IMR-90 (cell line): ENCODE results near the gene DEFB131B. TPM values are rescaled to one million over a fixed set of nuclear protein-coding genes. Genes with fewer than 3 reads are reported as not detected.
"Not testable (repeated sequence)": the region's sequence is repeated elsewhere in the genome, so short reads cannot be mapped to it uniquely, and the experiment has no call there.

Source experiments
- ATAC-seq: fragments of 200-7000 bp; cut with Tn5 transposase; 2 replicates; pipeline ENCODE4 v1.9.1; 2020; ENCODE audit warnings: low read depth, mild to moderate bottlenecking, moderate library complexity
- BruUV-seq: library from RNA; stranded (reverse); fragments of 400-500 nt; replicated peaks from 2 replicates; lab custom pipeline; 2021; lab: Mats Ljungman, UMichigan
- CTCF ChIA-PET: fragments of 300-600 bp; formaldehyde crosslinking; extraction: SDS; loops from one replicate; lab custom pipeline; 2021; ENCODE audit warnings: antibody characterized with exemption; lab: Yijun Ruan, JAX
- POLR2A ChIA-PET: fragments of 300-600 bp; sonication (Branson Sonifier 250); formaldehyde crosslinking; loops from one replicate; lab custom pipeline; 2022; ENCODE audit warnings: antibody characterized with exemption; ENCODE audit not compliant: unreplicated experiment; lab: Charles Lee
- DNase-seq: peaks from one replicate; pipeline ENCODE4 v3.0.0; 2013
- H2AFZ ChIP-seq: replicated peaks from 2 replicates; pipeline ENCODE3; 2013; ENCODE audit warnings: low read length, mild to moderate bottlenecking; ENCODE audit not compliant: poor library complexity
- H2AK5ac ChIP-seq: 2 replicates; pipeline ENCODE4 v1.6.1; 2013; ENCODE audit warnings: low read depth, low read length, inconsistent platforms
- H2AK9ac ChIP-seq: replicated peaks from 2 replicates; pipeline ENCODE3; 2013; ENCODE audit warnings: mild to moderate bottlenecking, low read depth, low read length, moderate library complexity; ENCODE audit not compliant: poor library complexity
- H2BK120ac ChIP-seq: 2 replicates; pipeline ENCODE4 v1.6.1; 2013; ENCODE audit warnings: low read depth, low read length, inconsistent platforms
- H2BK15ac ChIP-seq: 3 replicates; pipeline ENCODE4 v1.6.1; 2013; ENCODE audit warnings: low read depth, low read length, inconsistent platforms
- H2BK20ac ChIP-seq: 2 replicates; pipeline ENCODE4 v1.6.1; 2013; ENCODE audit warnings: low read depth, mild to moderate bottlenecking, inconsistent platforms, low read length, moderate library complexity
- H2BK5ac ChIP-seq: 2 replicates; pipeline ENCODE4 v1.6.1; 2013; ENCODE audit warnings: mild to moderate bottlenecking, low read depth, low read length, inconsistent platforms; ENCODE audit not compliant: poor library complexity, severe bottlenecking
- H3K14ac ChIP-seq: replicated peaks from 2 replicates; pipeline ENCODE4 v1.6.1; 2013; ENCODE audit warnings: low read depth, low read length, inconsistent platforms
- H3K18ac ChIP-seq: 2 replicates; pipeline ENCODE4 v1.6.1; 2013; ENCODE audit warnings: low read depth, low read length, control low read depth
- H3K23ac ChIP-seq: 2 replicates; pipeline ENCODE4 v1.6.1; 2013; ENCODE audit warnings: low read depth, low read length, inconsistent platforms
- H3K27ac ChIP-seq: 2 replicates; pipeline ENCODE4 v1.5.1; 2013; ENCODE audit warnings: mild to moderate bottlenecking, control low read depth, low read length; ENCODE audit not compliant: insufficient read depth
- H3K27me3 ChIP-seq: 2 replicates; pipeline ENCODE4 v1.6.1; 2013; ENCODE audit warnings: low read length; ENCODE audit not compliant: control insufficient read depth, insufficient read depth
- H3K36me3 ChIP-seq: 2 replicates; pipeline ENCODE4 v1.6.1; 2013; ENCODE audit warnings: low read length, mixed read lengths; ENCODE audit not compliant: control insufficient read depth, insufficient read depth
- H3K4ac ChIP-seq: 2 replicates; pipeline ENCODE4 v1.6.1; 2013; ENCODE audit warnings: low read depth, low read length, inconsistent platforms
- H3K4me1 ChIP-seq: 2 replicates; pipeline ENCODE4 v1.6.1; 2013; ENCODE audit warnings: low read length, mixed read lengths; ENCODE audit not compliant: control insufficient read depth, insufficient read depth
- H3K4me2 ChIP-seq: 2 replicates; pipeline ENCODE4 v1.6.1; 2013; ENCODE audit warnings: low read depth, mild to moderate bottlenecking, control low read depth, low read length, moderate library complexity
- H3K4me3 ChIP-seq: 2 replicates; pipeline ENCODE4 v1.5.1; 2013; ENCODE audit warnings: low read depth, mild to moderate bottlenecking, control low read depth, low read length, moderate library complexity; ENCODE audit not compliant: insufficient read depth
- H3K56ac ChIP-seq: 2 replicates; pipeline ENCODE4 v1.6.1; 2013; ENCODE audit warnings: low read length, inconsistent platforms; ENCODE audit not compliant: insufficient read depth; ENCODE audit errors: extremely low read depth
- H3K79me1 ChIP-seq, 2 experiments: 2 replicates each; pipeline ENCODE4 v1.6.1; 2013; ENCODE audit warnings: low read length in 2 of 2, inconsistent platforms in 1 of 2, low read depth in 1 of 2
- H3K9ac ChIP-seq: 2 replicates; pipeline ENCODE4 v1.6.1; 2013; ENCODE audit warnings: low read depth, low read length, control low read depth
- H3K9me1 ChIP-seq: 2 replicates; pipeline ENCODE4 v1.6.1; 2013; ENCODE audit warnings: low read length, inconsistent platforms; ENCODE audit not compliant: insufficient read depth
- H3K9me3 ChIP-seq: 2 replicates; pipeline ENCODE4 v1.6.1; 2013; ENCODE audit warnings: low read length; ENCODE audit not compliant: control insufficient read depth, insufficient read depth
- H4K20me1 ChIP-seq: 2 replicates; pipeline ENCODE4 v1.6.1; 2013; ENCODE audit warnings: low read length, inconsistent platforms; ENCODE audit not compliant: insufficient read depth
- H4K5ac ChIP-seq: 2 replicates; pipeline ENCODE4 v1.6.1; 2013; ENCODE audit warnings: mild to moderate bottlenecking, low read depth, low read length, control low read depth
- H4K8ac ChIP-seq, 2 experiments: 2 replicates each; pipeline ENCODE4 v1.6.1; 2013; ENCODE audit warnings: low read depth in 2 of 2, low read length in 2 of 2, control low read depth in 1 of 2, inconsistent platforms in 1 of 2
- H4K91ac ChIP-seq: 2 replicates; pipeline ENCODE4 v1.6.1; 2013; ENCODE audit warnings: low read depth, low read length, inconsistent platforms; ENCODE audit not compliant: insufficient read depth
- WGBS, 2 experiments: methylation state at CpG; one replicate each; pipeline versions ENCODE4 v1.1.5 to v1.1.7; 2013; ENCODE audit warnings: missing lambda C conversion rate in 2 of 2; ENCODE audit not compliant: insufficient read length in 1 of 2; ENCODE audit errors: extremely low coverage in 2 of 2; 5-methylcytosine and 5-hydroxymethylcytosine counted together
- dilution Hi-C: fragments of 300-500 bp; cut with HindIII; formaldehyde crosslinking; loops from one replicate; pipeline ENCODE4 v1.14.3; 2018; ENCODE audit warnings: low sequenced_read_pairs; ENCODE audit not compliant: unreplicated experiment
- in situ Hi-C: fragments of 300-500 bp; cut with MboI; formaldehyde crosslinking; loops from 3 replicates; pipeline ENCODE4 v1.14.3; 2019; ENCODE audit warnings: low sequenced_read_pairs, inconsistent platforms, mixed read lengths
- intact Hi-C: fragments of 100-400 bp; cut with micrococcal nuclease; formaldehyde crosslinking; loops from 2 replicates; pipeline ENCODE4 v1.10.0; 2022
- polyA plus RNA-seq, 3 experiments: library from polyadenylated mRNA; depleted of rRNA; stranded (reverse); fragments of >200 nt; gene quantifications; 2 replicates each; pipeline ENCODE4 v1.2.3, GENCODE V29; 2012; ENCODE audit warnings: low replicate concordance in 1 of 3
- total RNA-seq: library from RNA; depleted of rRNA; stranded (reverse); fragments of >200 nt; gene quantifications from 2 replicates; pipeline ENCODE4 v1.2.3, GENCODE V29; 2012

The DEFB131B gene
- total and polyA plus RNA-seq, 2 of the 4 experiments (the other 2 are of a cell fraction): not detected

- H2BK20ac ChIP-seq, H3K4me1 ChIP-seq, CTCF ChIA-PET, H2BK120ac ChIP-seq, DNase-seq, H2BK5ac ChIP-seq, H3K9me3 ChIP-seq, H3K9ac ChIP-seq, H3K36me3 ChIP-seq, H3K9me1 ChIP-seq, in situ Hi-C loops, H2BK15ac ChIP-seq, H3K14ac ChIP-seq, POLR2A ChIA-PET, H2AK5ac ChIP-seq, H3K18ac ChIP-seq, dilution Hi-C loops, H2AFZ ChIP-seq, H4K91ac ChIP-seq, H4K5ac ChIP-seq, H3K4ac ChIP-seq, H2AK9ac ChIP-seq, H4K8ac ChIP-seq, intact Hi-C loops, H3K27me3 ChIP-seq, H3K4me2 ChIP-seq, H3K23ac ChIP-seq, H3K56ac ChIP-seq, H3K4me3 ChIP-seq, BruUV-seq, H3K79me1 ChIP-seq, H3K27ac ChIP-seq, ATAC-seq, H4K20me1 ChIP-seq: not testable (repeated sequence)
- WGBS, 2 experiments: no CpG with 5 or more reads among the region's 2 CpGs
Observed at GRCh38 chr11:71876262-71876661, 2.0 kb upstream of the DEFB131B start.

GRCh38 chr11:71885806-71886205 lies 7.6 kb downstream of the DEFB131B start:
- H3K27me3 ChIP-seq, H3K9me3 ChIP-seq, H3K9ac ChIP-seq, H2AFZ ChIP-seq, in situ Hi-C loops, dilution Hi-C loops, H3K79me1 ChIP-seq, H3K14ac ChIP-seq, intact Hi-C loops, DNase-seq, H4K91ac ChIP-seq, H2BK15ac ChIP-seq, H3K36me3 ChIP-seq, H4K8ac ChIP-seq, H3K18ac ChIP-seq, H3K27ac ChIP-seq, H3K4me1 ChIP-seq, CTCF ChIA-PET, H2BK5ac ChIP-seq, H2BK20ac ChIP-seq, BruUV-seq, H3K4me2 ChIP-seq, H3K23ac ChIP-seq, H3K4ac ChIP-seq, H2AK5ac ChIP-seq, H2BK120ac ChIP-seq, H4K5ac ChIP-seq, H4K20me1 ChIP-seq, H3K56ac ChIP-seq, ATAC-seq, H2AK9ac ChIP-seq, H3K9me1 ChIP-seq, H3K4me3 ChIP-seq, POLR2A ChIA-PET: not testable (repeated sequence)
- WGBS, 2 experiments: no CpG with 5 or more reads among the region's 12 CpGs
